GM19463 (cell line): ENCODE data around the gene FRMD4B.

Experiments used
- ATAC-seq: cut with Tn5 transposase; IDR thresholded peaks from one replicate; pipeline ENCODE4 v1.9.1; 2021; ENCODE audit warnings: mild to moderate bottlenecking, moderate library complexity; ENCODE audit not compliant: unreplicated experiment

FRMD4B gene

DNA sequence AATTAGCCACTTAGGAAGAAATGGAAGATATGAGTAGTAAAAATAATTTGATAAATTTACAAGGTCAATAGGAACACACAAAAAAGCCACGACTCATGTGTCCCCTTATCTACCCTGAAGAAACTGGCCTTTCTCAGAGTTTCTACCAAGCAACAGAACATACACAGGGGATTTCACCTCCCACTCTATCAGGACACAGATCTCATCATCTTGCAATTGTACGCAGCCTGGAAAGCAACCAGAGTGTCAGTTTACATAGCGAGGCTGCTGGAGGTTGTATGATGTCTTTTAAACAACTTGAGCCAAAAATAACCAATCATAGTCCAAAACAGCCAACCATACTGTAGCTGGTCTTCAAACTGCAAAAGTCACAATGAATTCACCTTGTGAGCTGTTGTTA lies 243.8 kb downstream of the FRMD4B start:
- ATAC-seq, result no peak

DNA sequence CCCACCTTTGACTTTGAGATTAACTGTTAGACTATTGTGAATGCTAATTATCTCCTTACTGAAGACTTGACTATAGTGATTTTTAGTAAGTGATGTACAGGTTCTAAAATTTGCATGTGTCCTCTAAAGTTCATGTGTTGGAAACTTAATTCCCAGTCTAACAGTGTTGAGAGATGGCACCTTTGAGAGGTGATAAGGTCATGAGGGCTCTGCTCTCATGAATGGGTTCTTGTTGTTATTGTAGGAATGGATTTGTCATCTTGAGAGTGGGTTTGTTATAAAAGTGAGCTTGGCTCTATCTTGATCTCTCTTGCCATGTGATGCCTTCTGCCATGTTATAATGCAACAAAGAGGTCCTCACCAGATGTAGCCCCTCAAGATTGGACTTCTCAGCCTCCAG lies 244.6 kb downstream of the FRMD4B start:
- no peak for ATAC-seq

DNA sequence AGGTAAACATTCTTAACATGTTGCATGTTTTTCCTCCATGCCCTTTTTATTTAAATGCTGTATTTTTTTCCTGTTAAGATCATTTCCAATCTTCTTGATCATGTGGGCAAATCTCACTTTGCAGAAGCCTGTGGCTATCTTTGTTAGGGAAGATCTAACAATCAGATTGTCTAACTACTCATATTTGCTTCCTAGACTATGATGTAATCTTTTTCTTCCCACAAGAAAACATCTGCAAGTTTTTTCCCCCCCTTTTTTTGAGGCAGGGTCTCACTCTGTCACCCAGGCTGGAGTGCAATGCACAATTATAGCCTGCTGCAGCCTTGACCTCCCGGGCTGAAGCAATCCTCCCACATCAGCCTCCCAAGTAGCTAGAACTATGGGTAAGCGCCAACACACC lies 248.5 kb downstream of the FRMD4B start:
- ATAC-seq, result no peak

DNA sequence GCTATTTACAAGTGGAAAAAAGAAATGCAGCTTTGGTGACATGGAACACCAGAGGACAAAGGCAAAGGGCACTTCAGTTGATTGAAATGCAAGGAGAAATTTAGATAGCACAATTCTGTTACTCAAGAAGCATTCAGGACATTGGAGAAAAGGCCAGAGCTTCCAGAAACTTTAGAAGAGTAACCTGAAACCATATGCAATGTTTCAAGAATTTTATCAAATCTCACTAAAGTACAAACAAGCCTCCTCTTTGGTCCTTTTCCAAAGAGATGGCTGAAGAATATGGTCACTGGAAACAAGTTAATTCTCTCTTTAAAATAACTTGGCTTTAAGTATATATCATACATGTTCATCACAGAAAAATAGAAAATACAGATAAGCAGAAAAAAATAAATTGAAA lies 248.9 kb downstream of the FRMD4B start:
- no peak for ATAC-seq

DNA sequence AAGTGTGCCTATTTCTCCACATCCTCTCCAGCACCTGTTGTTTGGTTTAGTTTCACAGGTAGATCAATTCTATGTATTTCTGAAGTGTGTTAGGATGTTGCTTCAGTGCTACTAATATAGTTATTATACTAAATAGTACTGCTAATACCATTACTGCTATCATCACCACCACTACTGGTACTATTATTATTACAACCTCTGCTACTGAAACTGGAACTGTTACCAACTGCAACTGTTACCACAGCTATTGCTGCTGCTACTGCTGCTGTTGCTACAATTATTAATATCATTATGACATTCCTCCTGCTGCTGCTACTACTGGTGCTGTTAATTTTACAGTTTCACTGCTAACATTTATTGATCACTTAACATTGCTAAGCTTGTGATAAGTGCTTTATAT lies 255.2 kb downstream of the FRMD4B start:
- peak; percentile 81 for ATAC-seq

DNA sequence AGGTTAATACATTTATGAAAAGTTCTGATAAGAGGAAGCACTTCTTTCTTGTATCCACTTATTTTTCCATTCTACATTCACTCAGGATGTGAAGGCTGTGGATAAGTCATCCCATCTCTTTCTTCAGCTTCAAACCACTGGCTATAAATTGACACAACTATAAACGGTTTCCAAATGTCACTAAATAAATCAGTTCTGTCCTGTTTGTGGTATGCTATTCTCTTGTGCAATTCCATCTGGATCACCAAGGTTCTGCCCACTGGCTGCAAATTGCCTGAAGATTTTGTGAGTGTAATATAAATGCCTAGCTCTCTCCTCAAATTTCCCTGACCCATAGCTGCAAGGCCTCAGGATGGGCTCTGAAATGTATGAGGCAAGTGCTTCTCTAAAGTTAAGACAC lies 256.4 kb downstream of the FRMD4B start:
- no peak for ATAC-seq

DNA sequence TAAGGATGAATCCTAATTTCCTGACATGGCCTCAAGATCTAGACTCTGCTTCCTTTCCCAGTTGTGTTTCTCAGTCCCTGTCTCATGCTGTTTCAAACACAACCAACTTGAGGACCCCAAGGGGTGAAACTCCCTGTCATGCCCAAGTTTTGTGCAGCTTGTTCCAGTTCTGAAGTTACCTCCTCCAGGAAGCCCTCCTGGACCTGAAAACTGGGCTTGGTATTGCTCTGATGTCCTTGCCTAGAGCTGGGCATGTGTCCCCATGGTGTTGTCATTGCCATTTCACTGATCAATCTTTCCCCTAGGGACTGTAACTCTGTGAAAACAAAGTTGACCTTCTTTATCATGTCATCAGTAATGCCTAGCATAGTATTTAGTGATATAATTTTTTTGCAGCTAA lies 257.4 kb downstream of the FRMD4B start:
- ATAC-seq, result no peak

DNA sequence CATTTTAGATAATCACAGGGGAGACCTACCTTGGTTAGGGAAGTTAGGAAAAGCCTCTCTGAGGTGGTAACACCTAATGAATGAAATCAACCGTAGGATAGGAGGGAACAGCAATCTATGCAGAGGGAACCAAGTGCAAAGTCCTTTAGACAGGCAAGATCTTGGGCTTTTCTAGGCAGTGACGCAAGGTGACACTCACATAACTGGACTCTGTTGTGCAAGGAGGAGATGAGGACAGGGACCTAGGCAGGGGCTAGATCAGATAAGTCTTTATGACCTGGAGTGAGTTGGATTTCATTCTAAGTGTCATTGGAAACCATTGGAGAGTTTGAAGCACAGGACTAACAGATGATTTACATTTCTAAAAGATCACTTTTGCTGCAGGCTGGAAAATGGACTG lies 258.9 kb downstream of the FRMD4B start:
- no peak for ATAC-seq

DNA sequence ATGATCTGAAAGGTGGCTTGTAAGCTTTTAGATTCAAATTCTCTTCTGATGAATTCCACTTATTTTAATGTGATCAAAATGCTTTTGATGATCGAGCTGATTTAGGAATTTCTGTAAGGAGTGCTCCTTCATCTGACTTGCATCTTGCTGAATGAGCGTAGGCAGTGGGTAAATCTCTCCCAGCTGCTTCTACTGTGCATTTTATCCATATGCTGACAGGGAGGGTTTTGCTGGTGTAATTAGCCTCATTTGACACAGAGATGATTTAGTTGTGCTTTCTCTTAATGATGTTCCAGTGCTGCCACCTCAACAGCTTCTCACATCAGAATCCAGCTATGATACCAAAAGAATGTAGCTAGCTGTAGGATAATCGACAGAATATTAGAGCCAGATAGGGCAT lies 259.7 kb downstream of the FRMD4B start:
- ATAC-seq, result no peak

DNA sequence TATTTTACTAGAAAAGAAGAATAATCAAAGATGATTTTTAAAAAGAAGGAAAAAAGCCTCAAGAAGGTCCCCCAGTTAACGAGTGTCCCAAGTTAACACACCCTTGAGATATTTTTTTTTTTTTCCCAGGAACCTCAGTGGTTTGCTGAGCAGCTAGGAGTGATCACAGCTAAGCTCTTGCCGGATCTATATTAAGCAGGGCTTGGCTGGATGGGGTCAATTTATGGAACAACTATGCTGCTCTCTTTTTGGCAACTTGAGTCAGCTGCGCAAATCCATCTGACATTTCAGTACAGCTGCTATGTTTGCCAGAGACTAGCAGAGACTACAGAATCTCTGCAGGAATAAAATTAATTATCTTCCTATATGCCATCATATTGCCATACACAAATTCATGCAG lies 263.5 kb downstream of the FRMD4B start, which contains the start of gene LMOD3:
Gene LMOD3, minus strand, starts transcription at position 193 of the 400 bp plus-strand sequence. CDS start 209 bp downstream, outside the sequence.
- ATAC-seq, result no peak

DNA sequence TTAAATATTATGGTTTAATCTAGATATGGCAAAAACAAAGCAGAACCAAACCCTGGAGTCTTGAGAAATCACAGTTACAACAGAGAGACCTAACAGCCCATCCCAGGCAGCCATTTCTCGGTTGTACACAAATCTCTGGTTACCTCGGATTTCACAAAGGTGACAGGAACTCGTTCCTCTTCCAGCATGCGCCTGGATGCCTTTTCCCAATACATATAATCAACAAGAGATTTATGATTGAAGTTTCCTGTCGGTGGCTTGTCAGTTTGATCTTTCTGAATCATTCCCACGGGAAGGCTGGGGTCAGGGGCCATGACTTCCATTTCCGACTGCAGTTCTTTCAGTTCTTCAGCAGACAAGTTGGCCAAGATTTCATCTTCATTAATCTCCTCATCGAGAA lies 263.9 kb downstream of the FRMD4B start:
- no peak for ATAC-seq

DNA sequence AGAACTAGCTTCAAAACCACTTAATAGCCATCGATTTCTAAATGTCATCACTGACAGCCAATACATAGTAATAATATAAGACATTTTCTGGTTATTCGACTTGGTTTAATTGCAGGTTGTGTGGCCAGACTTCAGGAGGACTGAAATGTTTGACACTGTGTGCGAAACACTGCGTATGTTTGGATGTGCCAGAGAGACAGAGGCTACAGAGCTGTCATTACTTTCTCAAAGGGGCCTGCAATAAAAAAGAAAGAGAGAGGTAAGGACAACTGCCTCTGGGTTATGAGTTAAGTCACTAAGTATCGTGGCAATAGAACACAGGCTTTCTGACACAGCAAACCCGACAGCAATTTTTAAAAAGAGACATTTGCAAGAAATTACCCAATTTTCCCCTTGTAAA lies 264.4 kb downstream of the FRMD4B start:
- ATAC-seq, result no peak

DNA sequence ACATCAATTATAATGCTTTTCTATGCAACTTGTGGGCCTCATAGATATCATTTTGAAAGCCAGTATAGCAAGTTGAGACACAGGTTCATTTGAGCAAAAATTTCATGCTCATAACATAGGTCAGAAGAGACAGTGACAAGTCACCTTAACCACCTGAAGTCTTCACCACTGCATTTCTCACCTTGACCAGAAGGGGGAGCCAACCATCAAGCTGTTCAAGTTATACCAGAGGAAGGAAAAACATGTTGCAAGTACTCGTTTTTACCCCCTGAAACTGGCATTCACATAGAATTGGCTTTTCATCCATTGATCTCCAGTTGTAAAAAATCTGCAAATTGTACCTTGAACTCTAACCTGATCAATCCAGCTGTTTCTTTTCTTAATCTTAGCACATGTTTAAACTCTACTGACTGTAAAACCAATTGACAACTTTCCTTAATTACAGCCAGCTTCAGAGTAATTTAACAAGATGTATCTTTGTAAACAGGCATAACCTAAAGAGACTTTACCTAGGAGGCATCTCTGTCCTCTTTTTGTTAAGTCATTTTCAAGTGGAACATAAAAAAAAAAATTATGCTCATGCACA lies 264.9 kb downstream of the FRMD4B start:
- ATAC-seq, result peak; percentile 91
